Neural cell (in vitro differentiated cells): ENCODE measurements around the gene FAXDC2. TPM values are rescaled to one million over a fixed set of nuclear protein-coding genes. Genes with fewer than 3 reads are reported as not detected.

ENCODE experiments used
- H2AFZ ChIP-seq: fragments of 200-600, 300-800 bp; sonication (generic), shearing (Covaris generic); 2 replicates; pipeline ENCODE4 v1.6.0; 2014; ENCODE audit warnings: low read depth, mild to moderate bottlenecking, antibody characterized with exemption, low read length, moderate library complexity
- H3F3A ChIP-seq: fragments of 200-600 bp; shearing (Covaris generic); 2 replicates; pipeline ENCODE4 v1.6.1; 2016; ENCODE audit warnings: mild to moderate bottlenecking, moderate library complexity, mixed read lengths, antibody characterized with exemption, low read length; ENCODE audit not compliant: insufficient read depth, poor library complexity, severe bottlenecking
- H3K27ac ChIP-seq: fragments of 200-600, 300-800 bp; sonication (generic), shearing (Covaris generic); 2 replicates; pipeline ENCODE4 v1.5.1; 2014; ENCODE audit warnings: mild to moderate bottlenecking, low read length, moderate library complexity
- H3K27me3 ChIP-seq: fragments of 300-800, 200-600 bp; sonication (generic), shearing (Covaris generic); 2 replicates; pipeline ENCODE4 v1.6.0; 2014; ENCODE audit warnings: mild to moderate bottlenecking, low read depth, low read length, moderate library complexity; ENCODE audit not compliant: insufficient read depth
- H3K36me3 ChIP-seq: fragments of 300-800, 200-600 bp; sonication (generic), shearing (Covaris generic); 2 replicates; pipeline ENCODE4 v1.5.1; 2014; ENCODE audit warnings: mild to moderate bottlenecking, antibody characterized with exemption, low read length, moderate library complexity; ENCODE audit not compliant: insufficient read depth
- H3K4me2 ChIP-seq: fragments of 300-800, 200-600 bp; sonication (generic), shearing (Covaris generic); 2 replicates; pipeline ENCODE4 v1.6.0; 2014; ENCODE audit warnings: mild to moderate bottlenecking, low read length
- H3K4me3 ChIP-seq: fragments of 300-800, 200-600 bp; sonication (generic), shearing (Covaris generic); 2 replicates; pipeline ENCODE4 v1.5.1; 2014; ENCODE audit warnings: mild to moderate bottlenecking, low read length, moderate library complexity
- H3K79me2 ChIP-seq: fragments of 200-600 bp; shearing (Covaris generic); replicated peaks from 2 replicates; pipeline ENCODE4 v1.6.0; 2014; ENCODE audit warnings: mild to moderate bottlenecking, low read length, moderate library complexity; ENCODE audit not compliant: insufficient read depth
- H3K9ac ChIP-seq: fragments of 300-800, 200-600 bp; sonication (generic), shearing (Covaris generic); 2 replicates; pipeline ENCODE4 v1.6.1; 2016; ENCODE audit warnings: mild to moderate bottlenecking, low read length, mixed read lengths
- H3K9me2 ChIP-seq: fragments of 200-600 bp; shearing (Covaris generic); 2 replicates; pipeline ENCODE4 v1.6.1; 2016; ENCODE audit warnings: mild to moderate bottlenecking, low read length, mixed read lengths; ENCODE audit not compliant: insufficient read depth
- H3K9me3 ChIP-seq: fragments of 200-600, 300-800 bp; sonication (generic), shearing (Covaris generic); 2 replicates; pipeline ENCODE4 v1.6.1; 2016; ENCODE audit warnings: mild to moderate bottlenecking, mixed run types, low read length, moderate library complexity, mixed read lengths
- H4K20me1 ChIP-seq: fragments of 200-600 bp; shearing (Covaris generic); 2 replicates; pipeline ENCODE4 v1.6.1; 2016; ENCODE audit warnings: mild to moderate bottlenecking, mixed run types; ENCODE audit not compliant: insufficient read depth
- EP300 ChIP-seq: fragments of 450-650 bp; conservative IDR thresholded peaks from 2 replicates; pipeline ENCODE4 v1.6.1; 2014; ENCODE audit warnings: antibody characterized with exemption, mild to moderate bottlenecking, moderate library complexity; ENCODE audit not compliant: poor library complexity, severe bottlenecking
- EZH2 ChIP-seq: fragments of 200-600, 300-800 bp; shearing (Covaris generic), sonication (generic); IDR thresholded peaks from 2 replicates; pipeline ENCODE4 v1.6.1; 2014; ENCODE audit warnings: antibody characterized with exemption, low read length, borderline replicate concordance, mild to moderate bottlenecking; ENCODE audit not compliant: insufficient read depth, poor library complexity, severe bottlenecking
- MXI1 ChIP-seq: fragments of 450-650 bp; conservative IDR thresholded peaks from 2 replicates; pipeline ENCODE4 v1.6.1; 2014; ENCODE audit warnings: antibody characterized with exemption, mild to moderate bottlenecking; ENCODE audit not compliant: poor library complexity, severe bottlenecking
- POLR2AphosphoS5 ChIP-seq: IDR thresholded peaks from 2 replicates; pipeline ENCODE4 v1.6.1; 2012
- RAD21 ChIP-seq: fragments of 450-650 bp; conservative IDR thresholded peaks from 2 replicates; pipeline ENCODE4 v1.6.1; 2014; ENCODE audit warnings: antibody characterized with exemption, mild to moderate bottlenecking, moderate library complexity
- SMC3 ChIP-seq: fragments of 450-650 bp; conservative IDR thresholded peaks from 2 replicates; pipeline ENCODE4 v1.6.1; 2014; ENCODE audit warnings: antibody characterized with exemption, mild to moderate bottlenecking, moderate library complexity; ENCODE audit not compliant: poor library complexity
- TAF1 ChIP-seq: IDR thresholded peaks from 2 replicates; pipeline ENCODE4 v1.6.1; 2012; ENCODE audit warnings: low read depth
- polyA plus RNA-seq: library from polyadenylated mRNA; depleted of rRNA; stranded (reverse); fragments of >200 nt; gene quantifications from 2 replicates; pipeline ENCODE4 v1.2.3, GENCODE V29; 2014
- TF ChIP-seq, protein P1 (sequence below): fragments of 450-650 bp; IDR thresholded peaks from 2 replicates; pipeline ENCODE4 v1.5.1; 2014; ENCODE audit warnings: antibody characterized with exemption, mild to moderate bottlenecking, moderate library complexity; ENCODE audit not compliant: poor library complexity, severe bottlenecking
- TF ChIP-seq, protein P2 (sequence below): IDR thresholded peaks from 2 replicates; pipeline ENCODE4 v1.6.1; 2012; ENCODE audit warnings: borderline replicate concordance

Gene FAXDC2
- polyA plus RNA-seq, 1 donor from 2014 or later = 0.12 TPM

DNA sequence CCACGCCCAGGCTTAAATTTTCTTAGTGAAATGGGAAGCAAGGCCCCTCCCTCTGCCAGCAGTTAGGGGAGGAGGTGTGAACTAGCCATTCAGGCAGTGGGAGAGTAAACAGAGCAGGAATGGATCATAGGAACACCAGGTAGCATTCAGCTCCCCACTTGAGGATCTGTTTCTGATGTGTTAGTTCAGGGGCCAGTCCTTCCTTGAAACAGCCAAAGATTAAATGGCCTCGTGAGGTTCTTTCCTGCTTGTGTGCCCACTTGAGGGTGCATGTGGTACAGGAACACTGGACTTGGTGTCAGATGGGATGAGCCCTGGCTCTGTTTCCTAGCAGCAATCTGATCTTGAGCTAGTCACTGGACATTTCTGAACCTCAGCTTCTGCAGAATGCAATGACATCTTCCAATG is 21.2 kb downstream of the FAXDC2 start:
- H4K20me1 ChIP-seq = no peaks in the 10 kb centered on the region
- no peak overlapping the region for H3K27ac ChIP-seq
- H3K9me2 ChIP-seq = no peaks in the 10 kb centered on the region
- H3K4me2 ChIP-seq = no peak overlapping the region
- no peaks in the 10 kb centered on the region for H3K79me2 ChIP-seq
- H3F3A ChIP-seq = no peaks in the 10 kb centered on the region
- H3K4me3 ChIP-seq = no peak overlapping the region
- no peaks in the 10 kb centered on the region for H3K36me3 ChIP-seq
- H2AFZ ChIP-seq = no peak overlapping the region
- no peaks in the 10 kb centered on the region for H3K9me3 ChIP-seq
- H3K9ac ChIP-seq = no peak overlapping the region
- TF ChIP-seq EZH2 = no peak
- no peak for TF ChIP-seq EP300
- no peak for TF ChIP-seq POLR2AphosphoS5
- TF ChIP-seq, protein P1, sequence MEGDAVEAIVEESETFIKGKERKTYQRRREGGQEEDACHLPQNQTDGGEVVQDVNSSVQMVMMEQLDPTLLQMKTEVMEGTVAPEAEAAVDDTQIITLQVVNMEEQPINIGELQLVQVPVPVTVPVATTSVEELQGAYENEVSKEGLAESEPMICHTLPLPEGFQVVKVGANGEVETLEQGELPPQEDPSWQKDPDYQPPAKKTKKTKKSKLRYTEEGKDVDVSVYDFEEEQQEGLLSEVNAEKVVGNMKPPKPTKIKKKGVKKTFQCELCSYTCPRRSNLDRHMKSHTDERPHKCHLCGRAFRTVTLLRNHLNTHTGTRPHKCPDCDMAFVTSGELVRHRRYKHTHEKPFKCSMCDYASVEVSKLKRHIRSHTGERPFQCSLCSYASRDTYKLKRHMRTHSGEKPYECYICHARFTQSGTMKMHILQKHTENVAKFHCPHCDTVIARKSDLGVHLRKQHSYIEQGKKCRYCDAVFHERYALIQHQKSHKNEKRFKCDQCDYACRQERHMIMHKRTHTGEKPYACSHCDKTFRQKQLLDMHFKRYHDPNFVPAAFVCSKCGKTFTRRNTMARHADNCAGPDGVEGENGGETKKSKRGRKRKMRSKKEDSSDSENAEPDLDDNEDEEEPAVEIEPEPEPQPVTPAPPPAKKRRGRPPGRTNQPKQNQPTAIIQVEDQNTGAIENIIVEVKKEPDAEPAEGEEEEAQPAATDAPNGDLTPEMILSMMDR = no peak
- TF ChIP-seq, protein P2, sequence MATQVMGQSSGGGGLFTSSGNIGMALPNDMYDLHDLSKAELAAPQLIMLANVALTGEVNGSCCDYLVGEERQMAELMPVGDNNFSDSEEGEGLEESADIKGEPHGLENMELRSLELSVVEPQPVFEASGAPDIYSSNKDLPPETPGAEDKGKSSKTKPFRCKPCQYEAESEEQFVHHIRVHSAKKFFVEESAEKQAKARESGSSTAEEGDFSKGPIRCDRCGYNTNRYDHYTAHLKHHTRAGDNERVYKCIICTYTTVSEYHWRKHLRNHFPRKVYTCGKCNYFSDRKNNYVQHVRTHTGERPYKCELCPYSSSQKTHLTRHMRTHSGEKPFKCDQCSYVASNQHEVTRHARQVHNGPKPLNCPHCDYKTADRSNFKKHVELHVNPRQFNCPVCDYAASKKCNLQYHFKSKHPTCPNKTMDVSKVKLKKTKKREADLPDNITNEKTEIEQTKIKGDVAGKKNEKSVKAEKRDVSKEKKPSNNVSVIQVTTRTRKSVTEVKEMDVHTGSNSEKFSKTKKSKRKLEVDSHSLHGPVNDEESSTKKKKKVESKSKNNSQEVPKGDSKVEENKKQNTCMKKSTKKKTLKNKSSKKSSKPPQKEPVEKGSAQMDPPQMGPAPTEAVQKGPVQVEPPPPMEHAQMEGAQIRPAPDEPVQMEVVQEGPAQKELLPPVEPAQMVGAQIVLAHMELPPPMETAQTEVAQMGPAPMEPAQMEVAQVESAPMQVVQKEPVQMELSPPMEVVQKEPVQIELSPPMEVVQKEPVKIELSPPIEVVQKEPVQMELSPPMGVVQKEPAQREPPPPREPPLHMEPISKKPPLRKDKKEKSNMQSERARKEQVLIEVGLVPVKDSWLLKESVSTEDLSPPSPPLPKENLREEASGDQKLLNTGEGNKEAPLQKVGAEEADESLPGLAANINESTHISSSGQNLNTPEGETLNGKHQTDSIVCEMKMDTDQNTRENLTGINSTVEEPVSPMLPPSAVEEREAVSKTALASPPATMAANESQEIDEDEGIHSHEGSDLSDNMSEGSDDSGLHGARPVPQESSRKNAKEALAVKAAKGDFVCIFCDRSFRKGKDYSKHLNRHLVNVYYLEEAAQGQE = no peak
- TF ChIP-seq SMC3 = no peak
- no peak for TF ChIP-seq RAD21
- no peak for TF ChIP-seq MXI1
- no peak for TF ChIP-seq TAF1
- no peaks in the 10 kb centered on the region for H3K27me3 ChIP-seq

DNA sequence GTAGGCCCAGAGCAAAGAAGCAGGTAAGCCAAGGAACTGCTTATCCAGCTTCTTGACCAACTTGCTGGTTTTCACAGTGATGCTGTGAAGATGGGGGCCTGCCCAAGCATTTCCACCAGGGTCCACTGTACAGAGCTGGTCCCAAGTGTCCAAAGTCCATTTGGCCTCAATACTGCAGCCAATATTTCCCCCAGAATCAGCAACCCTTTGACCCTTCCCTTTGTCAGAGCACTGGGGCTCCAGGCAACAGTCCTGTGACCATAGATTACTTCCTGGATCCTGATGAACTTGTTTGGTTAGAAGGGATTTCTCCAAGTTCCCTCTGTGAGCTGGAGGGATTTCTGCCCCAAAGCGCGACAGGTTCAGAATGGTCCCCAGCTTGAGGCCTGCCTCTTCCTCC is 26.3 kb downstream of the FAXDC2 start:
- no peaks in the 10 kb centered on the region for H3K79me2 ChIP-seq
- H3K4me3 ChIP-seq = no peak overlapping the region
- no peaks in the 10 kb centered on the region for H3F3A ChIP-seq
- H3K36me3 ChIP-seq = no peaks in the 10 kb centered on the region
- no peak overlapping the region for H3K9ac ChIP-seq
- no peaks in the 10 kb centered on the region for H3K27me3 ChIP-seq
- TF ChIP-seq EZH2 (no peak), EP300 (no peak), SMC3 (no peak), RAD21 (no peak)
- TF ChIP-seq, protein P1 = no peak
- H3K9me2 ChIP-seq = no peaks in the 10 kb centered on the region
- no peaks in the 10 kb centered on the region for H4K20me1 ChIP-seq
- no peak overlapping the region for H3K4me2 ChIP-seq
- H3K27ac ChIP-seq = no peak overlapping the region
- H2AFZ ChIP-seq = no peak overlapping the region
- no peaks in the 10 kb centered on the region for H3K9me3 ChIP-seq
